Endothelial cell of umbilical vein (primary cell): Measurements from ENCODE around the gene SPTSSA. TPM values are rescaled to one million over a fixed set of nuclear protein-coding genes. Genes with fewer than 3 reads are reported as not detected.

Experiments used
- BruUV-seq: library from RNA; stranded (reverse); fragments of 400-500 nt; replicated peaks from 2 replicates; lab custom pipeline; 2021; lab: Mats Ljungman, UMichigan
- CTCF ChIA-PET: fragments of 300-600, 350-600 bp; sonication (Branson Sonifier 250); formaldehyde crosslinking; loops from one replicate; lab custom pipeline; 2021; ENCODE audit warnings: antibody characterized with exemption, inconsistent platforms; lab: Charles Lee
- POLR2A ChIA-PET: fragments of 300-600, 350-600 bp; sonication (Branson Sonifier 250); formaldehyde crosslinking; loops from one replicate; lab custom pipeline; 2021; ENCODE audit warnings: antibody characterized with exemption, inconsistent platforms; lab: Charles Lee
- DNase-seq: peaks from one replicate; pipeline ENCODE4 v3.0.0-alpha.2; 2011; ENCODE audit warnings: low read depth, low spot score
- FAIRE-seq: peaks from 2 replicates; lab custom pipeline; 2011; peaks lifted over from hg19 to GRCh38; lab: Jason Lieb, UNC
- H2AFZ ChIP-seq: 2 replicates; pipeline ENCODE4 v1.6.0; 2012; ENCODE audit warnings: low read depth, low read length, control low read depth, inconsistent platforms
- H3K27ac ChIP-seq: 2 replicates; pipeline ENCODE4 v1.5.1; 2011; ENCODE audit warnings: low read depth, mild to moderate bottlenecking, control low read depth, low read length, moderate library complexity; ENCODE audit not compliant: insufficient read depth
- H3K27me3 ChIP-seq, 2 experiments: 2 replicates each; pipeline versions ENCODE4 v1.6.0 to v1.6.1; 2011; ENCODE audit warnings: low read length in 2 of 2, mixed read lengths in 1 of 2; ENCODE audit not compliant: control insufficient read depth in 2 of 2, insufficient read depth in 2 of 2
- H3K36me3 ChIP-seq, 2 experiments: 2 replicates in 1 of 2; 3 replicates in 1 of 2; pipeline ENCODE4 v1.5.1; 2011; ENCODE audit warnings: low read length in 2 of 2, mild to moderate bottlenecking in 1 of 2, moderate library complexity in 1 of 2; ENCODE audit not compliant: control insufficient read depth in 2 of 2, insufficient read depth in 2 of 2; ENCODE audit errors: extremely low read depth in 1 of 2
- H3K4me1 ChIP-seq: 3 replicates; pipeline ENCODE4 v1.5.1; 2011; ENCODE audit warnings: mild to moderate bottlenecking, low read length; ENCODE audit not compliant: control insufficient read depth, insufficient read depth; ENCODE audit errors: extremely low read depth
- H3K4me2 ChIP-seq: 2 replicates; pipeline ENCODE4 v1.6.1; 2011; ENCODE audit warnings: low read length, control low read depth, mixed read lengths; ENCODE audit not compliant: insufficient read depth
- H3K4me3 ChIP-seq, 3 experiments: fragments of 200-600 bp in 1 of 3; sonication (generic), shearing (Covaris generic) in 1 of 3; replicated peaks in 1 of 3; 2 replicates each; pipeline ENCODE4 v1.5.1; 2011 to 2016; ENCODE audit warnings: control low read depth in 3 of 3, low read length in 3 of 3, mild to moderate bottlenecking in 2 of 3, inconsistent platforms in 1 of 3, low read depth in 1 of 3, moderate library complexity in 1 of 3; ENCODE audit not compliant: insufficient read depth in 1 of 3
- H3K79me2 ChIP-seq: 2 replicates; pipeline ENCODE4 v1.6.0; 2012; ENCODE audit warnings: low read length, inconsistent platforms; ENCODE audit not compliant: control insufficient read depth, insufficient read depth
- H3K9ac ChIP-seq: replicated peaks from 2 replicates; pipeline ENCODE3; 2011; ENCODE audit warnings: low read length, control low read depth; ENCODE audit not compliant: insufficient read depth; ENCODE audit errors: extremely low read depth
- H3K9me1 ChIP-seq: replicated peaks from 3 replicates; pipeline ENCODE4 v1.6.0; 2011; ENCODE audit warnings: mild to moderate bottlenecking, low read length; ENCODE audit not compliant: control insufficient read depth, insufficient read depth; ENCODE audit errors: extremely low read depth
- H3K9me3 ChIP-seq: replicated peaks from 2 replicates; pipeline ENCODE4 v1.5.1; 2012; ENCODE audit warnings: low read length, inconsistent platforms; ENCODE audit not compliant: control insufficient read depth, insufficient read depth
- H4K20me1 ChIP-seq: replicated peaks from 2 replicates; pipeline ENCODE3; 2011; ENCODE audit warnings: mild to moderate bottlenecking, low read length; ENCODE audit not compliant: control insufficient read depth, insufficient read depth; ENCODE audit errors: extremely low read depth
- EZH2 ChIP-seq: IDR thresholded peaks from 2 replicates; pipeline ENCODE4 v1.6.1; 2012; ENCODE audit warnings: borderline replicate concordance, low read depth, mild to moderate bottlenecking, moderate library complexity, low read length, inconsistent platforms; ENCODE audit not compliant: severe bottlenecking
- FOS ChIP-seq: IDR thresholded peaks from 2 replicates; pipeline ENCODE4 v1.6.1; 2011; ENCODE audit warnings: mild to moderate bottlenecking, low read length, moderate library complexity, borderline replicate concordance; ENCODE audit not compliant: insufficient read depth
- GATA2 ChIP-seq: IDR thresholded peaks from 2 replicates; pipeline ENCODE4 v1.7.0; 2011; ENCODE audit warnings: low read depth, mild to moderate bottlenecking, moderate library complexity, mixed read lengths, low read length; ENCODE audit not compliant: insufficient read length, insufficient read depth
- JUN ChIP-seq: IDR thresholded peaks from 2 replicates; pipeline ENCODE4 v1.6.1; 2011; ENCODE audit warnings: borderline replicate concordance, low read depth; ENCODE audit not compliant: insufficient read length, insufficient read depth
- MYC ChIP-seq: IDR thresholded peaks from one replicate; pipeline ENCODE4 v1.6.1; 2011; ENCODE audit warnings: mild to moderate bottlenecking, low read depth, low read length
- POLR2A ChIP-seq: IDR thresholded peaks from 2 replicates; pipeline ENCODE4 v1.6.1; 2012; ENCODE audit warnings: low read depth, mild to moderate bottlenecking, control low read depth, low read length
- POLR2AphosphoS5 ChIP-seq: IDR thresholded peaks from 2 replicates; pipeline ENCODE4 v1.6.1; 2012; ENCODE audit warnings: low read depth, mild to moderate bottlenecking, control low read depth, low read length, moderate library complexity; ENCODE audit not compliant: insufficient read depth
- dilution Hi-C: fragments of 300-500 bp; cut with MboI; formaldehyde crosslinking; loops from one replicate; pipeline ENCODE4 v1.15.0; 2019; ENCODE audit warnings: low sequenced_read_pairs; ENCODE audit not compliant: extremely low pct_ligation_motif_present
- intact Hi-C: fragments of 100-400 bp; cut with micrococcal nuclease; formaldehyde crosslinking; loops from one replicate; pipeline ENCODE4 v1.10.0; 2022
- polyA plus RNA-seq, 4 experiments: library from polyadenylated mRNA; depleted of rRNA in 3 of 4; stranded (reverse) in 3 of 4; unstranded in 1 of 4; fragments of >200 nt; gene quantifications; 2 replicates each; pipeline versions ENCODE4 v1.2.1 to v1.2.3, GENCODE V29; 2011 to 2012; ENCODE audit warnings: missing spikeins in 1 of 4
- total RNA-seq: library from RNA; stranded (reverse); gene quantifications from 2 replicates; pipeline ENCODE4 v1.2.3, GENCODE V29; 2021
- TF ChIP-seq, protein P1 (sequence below): IDR thresholded peaks from 2 replicates; pipeline ENCODE4 v1.6.1; 2011; ENCODE audit not compliant: insufficient read depth, insufficient read length
- TF ChIP-seq, protein P2 (sequence below), 2 donors: IDR thresholded peaks; 1 replicate in 1 of 2; 2 replicates in 1 of 2; pipeline ENCODE4 v1.5.1; 2011; ENCODE audit warnings: low read length in 2 of 2, mild to moderate bottlenecking in 2 of 2, moderate library complexity in 2 of 2, control low read depth in 1 of 2, inconsistent platforms in 1 of 2, low read depth in 1 of 2; ENCODE audit not compliant: insufficient read depth in 1 of 2; ENCODE audit errors: extremely low read depth in 1 of 2

Gene SPTSSA
- total and polyA plus RNA-seq, 2 donors (not counting 3 experiments of a cell fraction or from before 2014, with no cell fraction given): 21.3 to 24.3 TPM

DNA sequence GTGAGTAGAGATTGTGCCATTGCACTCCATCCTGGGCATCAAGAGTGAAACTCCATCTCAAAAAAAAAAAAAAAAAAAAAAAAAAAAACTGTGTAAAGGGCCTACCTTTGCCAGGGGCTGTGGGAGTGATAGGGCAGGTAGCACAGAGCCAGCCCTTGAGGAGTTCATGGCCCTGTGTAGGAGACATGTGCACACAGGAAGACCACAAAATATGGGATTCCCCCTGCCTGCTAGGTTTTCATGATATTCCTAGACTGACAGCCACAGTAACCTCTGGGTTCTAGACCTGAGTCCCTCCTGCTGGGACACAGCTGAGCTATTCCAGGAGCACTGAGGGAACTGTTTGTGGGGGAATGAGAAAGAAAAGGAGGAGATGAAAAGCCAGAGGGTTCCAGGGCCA is 8.3 kb upstream of the SPTSSA start:
- no peaks in the 10 kb centered on the region for H3K9me1 ChIP-seq
- H3K4me2 ChIP-seq: no peak overlapping the region
- DNase-seq (no peak), FAIRE-seq (no peak)
- peaks cover 4% of the 10 kb centered on the region for H3K4me1 ChIP-seq
- TF ChIP-seq, protein P1, sequence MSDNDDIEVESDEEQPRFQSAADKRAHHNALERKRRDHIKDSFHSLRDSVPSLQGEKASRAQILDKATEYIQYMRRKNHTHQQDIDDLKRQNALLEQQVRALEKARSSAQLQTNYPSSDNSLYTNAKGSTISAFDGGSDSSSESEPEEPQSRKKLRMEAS: no peak
- TF ChIP-seq, protein P2, sequence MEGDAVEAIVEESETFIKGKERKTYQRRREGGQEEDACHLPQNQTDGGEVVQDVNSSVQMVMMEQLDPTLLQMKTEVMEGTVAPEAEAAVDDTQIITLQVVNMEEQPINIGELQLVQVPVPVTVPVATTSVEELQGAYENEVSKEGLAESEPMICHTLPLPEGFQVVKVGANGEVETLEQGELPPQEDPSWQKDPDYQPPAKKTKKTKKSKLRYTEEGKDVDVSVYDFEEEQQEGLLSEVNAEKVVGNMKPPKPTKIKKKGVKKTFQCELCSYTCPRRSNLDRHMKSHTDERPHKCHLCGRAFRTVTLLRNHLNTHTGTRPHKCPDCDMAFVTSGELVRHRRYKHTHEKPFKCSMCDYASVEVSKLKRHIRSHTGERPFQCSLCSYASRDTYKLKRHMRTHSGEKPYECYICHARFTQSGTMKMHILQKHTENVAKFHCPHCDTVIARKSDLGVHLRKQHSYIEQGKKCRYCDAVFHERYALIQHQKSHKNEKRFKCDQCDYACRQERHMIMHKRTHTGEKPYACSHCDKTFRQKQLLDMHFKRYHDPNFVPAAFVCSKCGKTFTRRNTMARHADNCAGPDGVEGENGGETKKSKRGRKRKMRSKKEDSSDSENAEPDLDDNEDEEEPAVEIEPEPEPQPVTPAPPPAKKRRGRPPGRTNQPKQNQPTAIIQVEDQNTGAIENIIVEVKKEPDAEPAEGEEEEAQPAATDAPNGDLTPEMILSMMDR (IDR thresholded peaks at IDR 0.05; ENCODE audit: extremely low read depth in 1 of 2, insufficient read depth in 1 of 2, low read depth in 1 of 2, low read length in 2 of 2): no peak
- dilution Hi-C loops: no loop called here
- ChIA-PET POLR2A (no interaction called here), CTCF (interaction anchor here (0.7 to 1.5 kb wide), 2 partner anchors 11 to 12 kb away, joined by 4 read pairs; no protein-coding TSS in a partner anchor)
- H3K36me3 ChIP-seq: no peaks in the 10 kb centered on the region
- H2AFZ ChIP-seq: no peak overlapping the region
- H3K79me2 ChIP-seq: no peaks in the 10 kb centered on the region
- no peak overlapping the region for H3K27ac ChIP-seq
- intact Hi-C loops: no loop called here
- no peak overlapping the region for H3K4me3 ChIP-seq
- H4K20me1 ChIP-seq: no peaks in the 10 kb centered on the region
- H3K27me3 ChIP-seq: no peaks in the 10 kb centered on the region
- BruUV-seq: no TSS peak
- H3K9me3 ChIP-seq: no peaks in the 10 kb centered on the region
- H3K9ac ChIP-seq: no peak overlapping the region

DNA sequence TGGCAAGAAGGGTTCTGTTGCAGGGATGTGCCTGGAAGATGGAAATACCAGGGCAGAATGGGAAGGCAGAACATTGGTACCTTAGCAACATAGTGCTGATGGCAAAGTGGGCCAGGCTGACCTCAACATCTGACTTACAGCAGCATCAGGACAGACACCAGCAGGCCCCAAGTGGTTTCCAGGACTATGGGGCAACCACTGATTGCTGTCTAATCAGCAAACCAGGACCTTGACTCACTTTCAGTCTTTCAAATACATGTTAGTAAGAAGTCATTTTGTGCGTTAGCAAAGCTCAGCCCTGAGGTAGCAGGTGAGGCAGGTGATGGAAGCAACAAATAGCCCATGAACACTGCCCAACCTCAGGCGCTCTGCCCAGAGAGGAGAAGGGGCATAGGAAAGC is 4.7 kb upstream of the SPTSSA start:
- DNase-seq: no peak
- BruUV-seq: no TSS peak
- H3K4me1 ChIP-seq: peaks cover 15% of the 10 kb centered on the region
- CTCF ChIA-PET: no interaction called here
- H2AFZ ChIP-seq: no peak overlapping the region
- no peak overlapping the region for H3K4me2 ChIP-seq
- no peak overlapping the region for H3K9ac ChIP-seq
- dilution Hi-C loops (no loop called here), intact Hi-C loops (no loop called here)
- H3K27me3 ChIP-seq: no peaks in the 10 kb centered on the region
- H3K9me3 ChIP-seq: no peaks in the 10 kb centered on the region
- H4K20me1 ChIP-seq: no peaks in the 10 kb centered on the region
- no peak overlapping the region for H3K4me3 ChIP-seq
- H3K9me1 ChIP-seq: no peaks in the 10 kb centered on the region
- POLR2A ChIA-PET: interaction anchor here (0.6 kb wide), 1 partner anchor 20 kb away, joined by 5 read pairs; no protein-coding TSS in a partner anchor
- TF ChIP-seq FOS (no peak), POLR2AphosphoS5 (no peak), MYC (no peak), POLR2A (no peak), GATA2 (no peak), EZH2 (no peak), JUN (no peak)
- TF ChIP-seq, protein P1: no peak
- TF ChIP-seq, protein P2 (IDR thresholded peaks at IDR 0.05; ENCODE audit: extremely low read depth in 1 of 2, insufficient read depth in 1 of 2, low read depth in 1 of 2, low read length in 2 of 2): no peak
- H3K36me3 ChIP-seq: no peaks in the 10 kb centered on the region
- H3K27ac ChIP-seq: no peak overlapping the region
- peaks cover under 1% of the 10 kb centered on the region for H3K79me2 ChIP-seq
- FAIRE-seq: no peak
